K562 (cell line): ENCODE measurements around the gene CNNM4. TPM values are rescaled to one million over a fixed set of nuclear protein-coding genes. Genes with fewer than 3 reads are reported as not detected.

Experiments
- ATAC-seq: fragments of 200-7000 bp; cut with Tn5 transposase; 3 replicates; pipeline ENCODE4 v1.9.1; 2020; ENCODE audit warnings: moderate library complexity
- BruUV-seq: library from RNA; stranded (reverse); fragments of 400-500 nt; replicated peaks from 2 replicates; lab custom pipeline; 2021; lab: Mats Ljungman, UMichigan
- CTCF ChIA-PET: fragments of 300-600 bp; formaldehyde crosslinking; extraction: SDS; loops from one replicate; lab custom pipeline; 2021; ENCODE audit warnings: low intra/inter-chr PET ratio; lab: Yijun Ruan, JAX
- POLR2A ChIA-PET: fragments of 300-600, 350-650 bp; sonication (Branson Sonifier 250); formaldehyde crosslinking; extraction: SDS; loops from one replicate; lab custom pipeline; 2021; ENCODE audit warnings: antibody characterized with exemption, inconsistent platforms; lab: Yijun Ruan, JAX
- DNase-seq, 4 experiments: peaks; one replicate each; pipeline versions ENCODE4 v3.0.0 to v3.0.0-alpha.2; 2011 to 2018; ENCODE audit warnings: low spot score in 3 of 4, mixed read lengths in 3 of 4; ENCODE audit errors: extremely low read depth in 1 of 4
- FAIRE-seq: peaks from 2 replicates; lab custom pipeline; 2011; peaks lifted over from hg19 to GRCh38; lab: Jason Lieb, UNC
- H2AFZ ChIP-seq: 2 replicates; pipeline ENCODE4 v1.6.0; 2011; ENCODE audit warnings: low read depth, low read length, control low read depth, inconsistent platforms
- H3K27ac ChIP-seq: fragments of 200-600 bp; 3 replicates; pipeline ENCODE4 v1.8.0; 2011; ENCODE audit warnings: low read depth, mild to moderate bottlenecking, control low read depth, inconsistent platforms, low read length, moderate library complexity, mixed read lengths; ENCODE audit errors: extremely low read depth
- H3K27me3 ChIP-seq, 2 experiments: fragments of 300-600 bp in 1 of 2; 2 replicates in 1 of 2; 3 replicates in 1 of 2; pipeline versions ENCODE4 v1.6.0 to v1.8.0; 2011; ENCODE audit warnings: inconsistent platforms in 2 of 2, low read length in 2 of 2, mild to moderate bottlenecking in 1 of 2, mixed read lengths in 1 of 2, moderate library complexity in 1 of 2; ENCODE audit not compliant: control insufficient read depth in 2 of 2, insufficient read depth in 2 of 2
- H3K36me3 ChIP-seq: fragments of 300-600 bp; 3 replicates; pipeline ENCODE4 v1.8.0; 2011; ENCODE audit warnings: mild to moderate bottlenecking, low read length, inconsistent platforms; ENCODE audit not compliant: control insufficient read depth, insufficient read depth
- H3K4me1 ChIP-seq, 2 experiments: fragments of 200-600 bp in 1 of 2; replicated peaks in 1 of 2; 2 replicates in 1 of 2; 3 replicates in 1 of 2; pipeline versions ENCODE4 v1.5.1 to v1.8.0; 2011; ENCODE audit warnings: inconsistent platforms in 2 of 2, low read length in 2 of 2, mild to moderate bottlenecking in 1 of 2, mixed read lengths in 1 of 2, moderate library complexity in 1 of 2; ENCODE audit not compliant: control insufficient read depth in 2 of 2, insufficient read depth in 2 of 2
- H3K4me2 ChIP-seq: 2 replicates; pipeline ENCODE4 v1.6.1; 2011; ENCODE audit warnings: low read length, control low read depth, inconsistent platforms, mixed read lengths; ENCODE audit not compliant: insufficient read depth
- H3K4me3 ChIP-seq: fragments of 200-600 bp; sonication (generic), shearing (Covaris generic); 2 replicates; pipeline ENCODE4 v1.5.1; 2016; ENCODE audit warnings: control low read depth, inconsistent platforms
- H3K79me2 ChIP-seq: fragments of 200-600 bp; 3 replicates; pipeline ENCODE4 v1.8.0; 2011; ENCODE audit warnings: low read length, inconsistent platforms; ENCODE audit not compliant: control insufficient read depth, insufficient read depth
- H3K9ac ChIP-seq, 2 experiments: 2 replicates each; pipeline versions ENCODE4 v1.6.0 to v1.6.1; 2011; ENCODE audit warnings: low read depth in 2 of 2, low read length in 2 of 2, control low read depth in 1 of 2, inconsistent platforms in 1 of 2, mild to moderate bottlenecking in 1 of 2, mixed read lengths in 1 of 2; ENCODE audit not compliant: insufficient read depth in 1 of 2
- H3K9me1 ChIP-seq: one replicate; pipeline ENCODE4 v1.6.0; 2011; ENCODE audit warnings: inconsistent platforms, mild to moderate bottlenecking, low read length, moderate library complexity; ENCODE audit not compliant: control insufficient read depth, insufficient read depth
- H3K9me3 ChIP-seq: replicated peaks from 2 replicates; pipeline ENCODE4 v1.5.1; 2011; ENCODE audit warnings: low read depth, low read length, inconsistent platforms; ENCODE audit not compliant: control insufficient read depth, insufficient read depth
- H4K20me1 ChIP-seq: replicated peaks from 2 replicates; pipeline ENCODE4 v1.6.1; 2011; ENCODE audit warnings: low read length, inconsistent platforms, mixed read lengths; ENCODE audit not compliant: control insufficient read depth, insufficient read depth
- GABPA ChIP-seq: fragments of 200-800 bp; sonication (Bioruptor generic); conservative IDR thresholded peaks from 2 replicates; pipeline ENCODE4 v1.6.1; 2016; ENCODE audit warnings: low read depth, missing genetic modification characterization, missing compliant biosample characterization
- ILK ChIP-seq: fragments of 450-650 bp; IDR thresholded peaks from 2 replicates; pipeline ENCODE4 v1.6.1; 2016; ENCODE audit warnings: missing genetic modification characterization, low read depth, mild to moderate bottlenecking, missing compliant biosample characterization, moderate library complexity, borderline replicate concordance
- RFX1 ChIP-seq: fragments of 450-650 bp; IDR thresholded peaks from 2 replicates; pipeline ENCODE4 v1.6.1; 2016; ENCODE audit warnings: mild to moderate bottlenecking, moderate library complexity
- YY1 ChIP-seq, 3 experiments: IDR thresholded peaks; 2 replicates each; pipeline ENCODE4 v1.6.1; 2011; ENCODE audit warnings: low read length in 2 of 3, mild to moderate bottlenecking in 2 of 3, moderate library complexity in 2 of 3, borderline replicate concordance in 1 of 3, control low read depth in 1 of 3, low read depth in 1 of 3; ENCODE audit not compliant: insufficient read depth in 3 of 3, insufficient replicate concordance in 2 of 3, control insufficient read depth in 1 of 3, insufficient read length in 1 of 3; ENCODE audit errors: extremely low read depth in 1 of 3
- ZNF174 ChIP-seq: fragments of 250-450 bp; sonication (Bioruptor Pico); IDR thresholded peaks from 2 replicates; pipeline ENCODE4 v1.4.0; 2020; ENCODE audit warnings: mild to moderate bottlenecking
- ZNF696 ChIP-seq: fragments of 250-450 bp; sonication (Bioruptor Pico); conservative IDR thresholded peaks from 2 replicates; pipeline ENCODE4 v1.4.0; 2020; ENCODE audit warnings: mild to moderate bottlenecking, moderate library complexity
- WGBS: fragments of 100-300 bp; shearing (Covaris generic); methylation state at CpG from one replicate; pipeline ENCODE4 v1.1.6; 2016; ENCODE audit warnings: low coverage, mixed read lengths; ENCODE audit not compliant: insufficient coverage; ENCODE audit errors: missing lambda C conversion rate; 5-methylcytosine and 5-hydroxymethylcytosine counted together
- in situ Hi-C: fragments of 300-500 bp; cut with MboI; formaldehyde crosslinking; loops from 4 replicates; pipeline ENCODE4 v1.15.0; 2018; ENCODE audit warnings: inconsistent platforms, mixed read lengths
- intact Hi-C: fragments of 100-400 bp; cut with micrococcal nuclease; formaldehyde crosslinking; loops from 2 replicates; pipeline ENCODE4 v1.14.2; 2022
- polyA plus RNA-seq, 8 experiments: library from polyadenylated mRNA; depleted of rRNA in 4 of 8; stranded (reverse) in 5 of 8; unstranded in 3 of 8; fragments of >200 nt; fragmentation: Nextera tagmentation in 2 of 8; fragmentation: Illumina TruSeq in 1 of 8; extraction: Ambion mirVana in 2 of 8; extraction: Trizol in 1 of 8; gene quantifications; 2 replicates each; pipeline versions ENCODE4 v1.2.1 to v1.2.3, GENCODE V29; 2011 to 2014; ENCODE audit warnings: inconsistent platforms in 1 of 8, missing spikeins in 1 of 8
- total RNA-seq, 7 experiments: library from RNA; depleted of rRNA in 6 of 7; stranded (reverse); fragments of >200 nt in 6 of 7; fragmentation: Illumina TruSeq in 2 of 7; extraction: Trizol in 2 of 7; gene quantifications; 2 replicates each; pipeline versions ENCODE4 v1.2.1 to v1.2.3, GENCODE V29; 2011 to 2021; ENCODE audit warnings: low replicate concordance in 1 of 7

The CNNM4 gene
- total and polyA plus RNA-seq, 9 of the 15 experiments (the other 6 are each of a cell fraction or from before 2014, with no cell fraction given) = 0.96 to 6.3 (median 2.8) TPM

GRCh38 chr2:96848264-96848663 is 87.6 kb downstream of the CNNM4 start (continued):
- TF ChIP-seq ZNF696 (CRISPR knock-in tag) = no peak
- TF ChIP-seq GABPA (tag) = no peak
- TF ChIP-seq ZNF174 (CRISPR knock-in tag) = no peak
- TF ChIP-seq ILK (tag) = no peak
- TF ChIP-seq, all 486 proteins: peak for 0

- Histone ChIP-seq H3K4me1 (peaks cover 4 to 17% of the 10 kb centered on the region in 2 experiments; a peak in 3 of 5 replicates), H3K36me3 (peaks cover 59% of the 10 kb centered on the region), H3K9ac (no peak overlapping the region), H3K9me3 (no peaks in the 10 kb centered on the region), H3K4me2 (no peak overlapping the region), H4K20me1 (0 out of 2 replicates have a peak, but pooled peaks cover 3% of the 10 kb centered on the region), H3K27me3 (no peaks in the 10 kb centered on the region), H3K79me2 (peaks cover 34% of the 10 kb centered on the region), H3K4me3 (no peak overlapping the region), H2AFZ (no peak overlapping the region), H3K27ac (no peak overlapping the region), H3K9me1 (no peaks in the 10 kb centered on the region)
- no peak for DNase-seq
- FAIRE-seq = no peak
- 87% methylated on average over 6 of the region's 6 CpGs for WGBS
- intact Hi-C loops (no loop called here), in situ Hi-C loops (loop anchor here (25.0 kb wide), 1 partner anchor 260 kb away; the partner anchor contains the start of gene ANKRD36)
- ChIA-PET CTCF (no interaction called here), POLR2A (interaction anchor here (0.5 to 1.5 kb wide), 3 partner anchors 10 to 91 kb away, joined by 4 to 9 read pairs (median 4); partner anchors contain the start of gene ANKRD23)
- no peak for ATAC-seq
- BruUV-seq = no TSS peak
- TF ChIP-seq YY1 (IDR thresholded peaks at IDR 0.05; ENCODE audit: borderline replicate concordance in 1 of 3, control insufficient read depth in 1 of 3, extremely low read depth in 1 of 3, insufficient read depth in 3 of 3, insufficient read length in 1 of 3, insufficient replicate concordance in 2 of 3, low read depth in 1 of 3, low read length in 2 of 3) = no peak
- no peak for TF ChIP-seq RFX1
These were observed 92.0 kb downstream of the CNNM4 start for GRCh38 chr2:96852667-96853066.
